Fibroblast of lung (primary cell): ENCODE results near the gene OXCT1. TPM values are rescaled to one million over a fixed set of nuclear protein-coding genes. Genes with fewer than 3 reads are reported as not detected.

Experiments
- DNase-seq, 2 donors: peaks; one replicate each; pipeline versions ENCODE4 v3.0.0 to v3.0.0-alpha.2; 2010; ENCODE audit warnings: low read depth in 2 of 2
- H2AFZ ChIP-seq: 2 replicates; pipeline ENCODE4 v1.5.1; 2012; ENCODE audit warnings: low read length, control low read depth, inconsistent platforms
- H3K27ac ChIP-seq: 2 replicates; pipeline ENCODE4 v1.5.1; 2011; ENCODE audit warnings: low read length, control low read depth; ENCODE audit not compliant: insufficient read depth
- H3K27me3 ChIP-seq: 2 replicates; pipeline ENCODE4 v1.5.1; 2011; ENCODE audit warnings: mild to moderate bottlenecking, low read length; ENCODE audit not compliant: control insufficient read depth, insufficient read depth
- H3K36me3 ChIP-seq: 2 replicates; pipeline ENCODE4 v1.5.1; 2011; ENCODE audit warnings: low read length; ENCODE audit not compliant: control insufficient read depth, insufficient read depth
- H3K4me1 ChIP-seq: 2 replicates; pipeline ENCODE4 v1.5.1; 2011; ENCODE audit warnings: low read length; ENCODE audit not compliant: control insufficient read depth, insufficient read depth; ENCODE audit errors: extremely low read depth
- H3K4me2 ChIP-seq: 2 replicates; pipeline ENCODE4 v1.5.1; 2011; ENCODE audit warnings: low read length, control low read depth; ENCODE audit not compliant: insufficient read depth; ENCODE audit errors: extremely low read depth
- H3K4me3 ChIP-seq, 4 experiments: fragments of 200-600 bp in 1 of 4; sonication (generic) in 1 of 4; replicated peaks in 1 of 4; 2 replicates each; pipeline ENCODE4 v1.5.1; 2011 to 2016; ENCODE audit warnings: low read length in 4 of 4, low read depth in 3 of 4, mild to moderate bottlenecking in 3 of 4, control low read depth in 2 of 4, inconsistent platforms in 1 of 4, mixed read lengths in 1 of 4; ENCODE audit not compliant: insufficient read depth in 1 of 4; ENCODE audit errors: control extremely low read depth in 1 of 4
- H3K79me2 ChIP-seq: 2 replicates; pipeline ENCODE4 v1.5.1; 2012; ENCODE audit warnings: mild to moderate bottlenecking, low read length, inconsistent platforms; ENCODE audit not compliant: control insufficient read depth, insufficient read depth
- H3K9ac ChIP-seq: 2 replicates; pipeline ENCODE4 v1.5.1; 2011; ENCODE audit warnings: mild to moderate bottlenecking, low read length, control low read depth; ENCODE audit not compliant: insufficient read depth
- H3K9me3 ChIP-seq: 2 replicates; pipeline ENCODE4 v1.5.1; 2012; ENCODE audit warnings: low read depth, low read length; ENCODE audit not compliant: control insufficient read depth, insufficient read depth
- H4K20me1 ChIP-seq: 2 replicates; pipeline ENCODE4 v1.5.1; 2011; ENCODE audit warnings: low read length; ENCODE audit not compliant: control insufficient read depth, insufficient read depth; ENCODE audit errors: extremely low read depth
- CTCF ChIP-seq, 2 donors: IDR thresholded peaks in 1 of 2; conservative IDR thresholded peaks in 1 of 2; 1 replicate in 1 of 2; 2 replicates in 1 of 2; pipeline ENCODE4 v1.5.1; 2011 to 2012; ENCODE audit warnings: low read length in 2 of 2, control low read depth in 1 of 2, inconsistent platforms in 1 of 2, low read depth in 1 of 2, mild to moderate bottlenecking in 1 of 2
- EZH2 ChIP-seq: IDR thresholded peaks from 2 replicates; pipeline ENCODE4 v1.5.1; 2012; ENCODE audit warnings: low read length, control low read depth, mild to moderate bottlenecking; ENCODE audit errors: missing control alignments
- polyA plus RNA-seq, 2 donors: library from polyadenylated mRNA; depleted of rRNA in 1 of 2; stranded (reverse) in 1 of 2; unstranded in 1 of 2; fragments of >200 nt; gene quantifications; 2 replicates each; pipeline ENCODE4 v1.2.1, GENCODE V29; 2011 to 2012; ENCODE audit warnings: missing spikeins in 1 of 2
- total RNA-seq: library from RNA; depleted of rRNA; stranded (reverse); fragments of >200 nt; gene quantifications from 2 replicates; pipeline ENCODE4 v1.2.1, GENCODE V29; 2014

Gene OXCT1
- total and polyA plus RNA-seq, 2 donors (not counting 1 experiment from before 2014, with no cell fraction given) = 35.7 to 56.3 TPM

GRCh38 chr5:41797662-41798061, 72.6 kb downstream of the OXCT1 start:
- no peak for DNase-seq
- Histone ChIP-seq H3K27me3 (no peaks in the 10 kb centered on the region), H3K9me3 (no peaks in the 10 kb centered on the region), H3K36me3 (no peaks in the 10 kb centered on the region), H4K20me1 (no peaks in the 10 kb centered on the region), H3K4me2 (no peak overlapping the region), H3K4me1 (peaks cover 14% of the 10 kb centered on the region), H3K4me3 (no peak overlapping the region), H3K27ac (no peak overlapping the region), H3K79me2 (no peaks in the 10 kb centered on the region), H2AFZ (no peak overlapping the region), H3K9ac (no peak overlapping the region)
- no peak for TF ChIP-seq CTCF (conservative IDR thresholded peaks at IDR 0.05 in 1 of 2, IDR thresholded peaks at IDR 0.05 in 1 of 2; ENCODE audit: low read depth in 1 of 2, low read length in 2 of 2)
- TF ChIP-seq EZH2 = no peak

GRCh38 chr5:41796061-41796460, 74.2 kb downstream of the OXCT1 start:
- Histone ChIP-seq H3K9ac (no peak overlapping the region), H3K9me3 (no peaks in the 10 kb centered on the region), H3K4me3 (no peak overlapping the region), H3K79me2 (no peaks in the 10 kb centered on the region), H3K4me2 (no peak overlapping the region), H3K4me1 (peaks cover 14% of the 10 kb centered on the region), H2AFZ (no peak overlapping the region), H3K27ac (no peak overlapping the region), H3K27me3 (no peaks in the 10 kb centered on the region), H4K20me1 (no peaks in the 10 kb centered on the region), H3K36me3 (no peaks in the 10 kb centered on the region)
- DNase-seq = peak in 1 of 2 donors; percentile 48
- no peak for TF ChIP-seq EZH2
- no peak for TF ChIP-seq CTCF (conservative IDR thresholded peaks at IDR 0.05 in 1 of 2, IDR thresholded peaks at IDR 0.05 in 1 of 2; ENCODE audit: low read depth in 1 of 2, low read length in 2 of 2)

- Histone ChIP-seq H3K27ac (peak overlapping the region; percentile 1), H3K9me3 (no peaks in the 10 kb centered on the region), H3K9ac (no peak overlapping the region), H2AFZ (no peak overlapping the region), H3K36me3 (no peaks in the 10 kb centered on the region), H3K4me3 (no peak overlapping the region), H3K4me2 (peak overlapping the region; percentile 20), H3K27me3 (no peaks in the 10 kb centered on the region), H3K79me2 (no peaks in the 10 kb centered on the region), H4K20me1 (no peaks in the 10 kb centered on the region), H3K4me1 (peaks cover 16% of the 10 kb centered on the region)
- DNase-seq = no peak
- no peak for TF ChIP-seq CTCF (conservative IDR thresholded peaks at IDR 0.05 in 1 of 2, IDR thresholded peaks at IDR 0.05 in 1 of 2; ENCODE audit: low read depth in 1 of 2, low read length in 2 of 2)
- no peak for TF ChIP-seq EZH2
Observed at GRCh38 chr5:41795125-41795524, 75.1 kb downstream of the OXCT1 start.
